Nephron progenitor cell (in vitro differentiated cells): ENCODE measurements around the gene ZNF646.

Source experiments
- DNase-seq: peaks from one replicate; pipeline ENCODE4 v3.0.0; 2021
- H3K27ac Mint-ChIP-seq: 2 replicates; pipeline ENCODE4 v1.8.0; 2021; ENCODE audit warnings: mild to moderate bottlenecking, moderate library complexity, mixed read lengths
- H3K27me3 Mint-ChIP-seq: 2 replicates; pipeline ENCODE4 v1.8.0; 2021; ENCODE audit warnings: mild to moderate bottlenecking, low read depth, mixed read lengths; ENCODE audit not compliant: poor library complexity
- H3K36me3 Mint-ChIP-seq: 2 replicates; pipeline ENCODE4 v1.8.0; 2021; ENCODE audit warnings: low read depth, mixed read lengths
- H3K4me1 Mint-ChIP-seq: 2 replicates; pipeline ENCODE4 v1.8.0; 2021; ENCODE audit warnings: mixed read lengths
- H3K4me3 Mint-ChIP-seq: 2 replicates; pipeline ENCODE4 v1.8.0; 2021; ENCODE audit warnings: mild to moderate bottlenecking, moderate library complexity, mixed read lengths
- H3K9me3 Mint-ChIP-seq: 2 replicates; pipeline ENCODE4 v1.8.0; 2021; ENCODE audit warnings: mild to moderate bottlenecking, moderate library complexity, mixed read lengths
- TF ChIP-seq, protein P1 (sequence below): fragments of 200-600 bp; sonication (generic); IDR thresholded peaks from 2 replicates; pipeline ENCODE4 v1.5.0; 2021; ENCODE audit warnings: antibody characterized with exemption

Gene ZNF646

DNA sequence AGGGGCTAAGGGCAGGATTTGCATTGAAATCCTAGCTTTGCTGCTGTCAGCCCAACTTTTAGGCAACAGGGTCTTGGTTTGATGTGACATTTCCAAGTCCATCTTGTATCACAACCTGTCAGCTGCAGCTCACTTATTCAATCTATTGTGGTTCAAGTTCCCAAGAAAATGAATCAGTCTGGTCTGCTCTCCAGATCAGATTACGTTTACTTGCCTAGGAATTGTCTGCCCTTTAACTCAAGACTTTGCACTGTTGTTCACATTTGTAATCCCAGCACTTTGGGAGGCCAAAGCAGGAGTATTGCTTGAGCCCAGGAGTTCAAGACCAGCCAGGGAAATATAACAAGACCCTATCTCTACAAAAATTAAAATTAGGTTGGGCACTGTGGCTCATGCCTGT, 30.9 kb upstream of the ZNF646 start:
- Mint-ChIP-seq H3K27ac (no peak overlapping the region), H3K27me3 (no peaks in the 10 kb centered on the region), H3K4me3 (no peak overlapping the region), H3K4me1 (no peaks in the 10 kb centered on the region), H3K36me3 (no peaks in the 10 kb centered on the region), H3K9me3 (no peaks in the 10 kb centered on the region)
- no peak for DNase-seq
- TF ChIP-seq, protein P1, sequence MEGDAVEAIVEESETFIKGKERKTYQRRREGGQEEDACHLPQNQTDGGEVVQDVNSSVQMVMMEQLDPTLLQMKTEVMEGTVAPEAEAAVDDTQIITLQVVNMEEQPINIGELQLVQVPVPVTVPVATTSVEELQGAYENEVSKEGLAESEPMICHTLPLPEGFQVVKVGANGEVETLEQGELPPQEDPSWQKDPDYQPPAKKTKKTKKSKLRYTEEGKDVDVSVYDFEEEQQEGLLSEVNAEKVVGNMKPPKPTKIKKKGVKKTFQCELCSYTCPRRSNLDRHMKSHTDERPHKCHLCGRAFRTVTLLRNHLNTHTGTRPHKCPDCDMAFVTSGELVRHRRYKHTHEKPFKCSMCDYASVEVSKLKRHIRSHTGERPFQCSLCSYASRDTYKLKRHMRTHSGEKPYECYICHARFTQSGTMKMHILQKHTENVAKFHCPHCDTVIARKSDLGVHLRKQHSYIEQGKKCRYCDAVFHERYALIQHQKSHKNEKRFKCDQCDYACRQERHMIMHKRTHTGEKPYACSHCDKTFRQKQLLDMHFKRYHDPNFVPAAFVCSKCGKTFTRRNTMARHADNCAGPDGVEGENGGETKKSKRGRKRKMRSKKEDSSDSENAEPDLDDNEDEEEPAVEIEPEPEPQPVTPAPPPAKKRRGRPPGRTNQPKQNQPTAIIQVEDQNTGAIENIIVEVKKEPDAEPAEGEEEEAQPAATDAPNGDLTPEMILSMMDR = no peak

DNA sequence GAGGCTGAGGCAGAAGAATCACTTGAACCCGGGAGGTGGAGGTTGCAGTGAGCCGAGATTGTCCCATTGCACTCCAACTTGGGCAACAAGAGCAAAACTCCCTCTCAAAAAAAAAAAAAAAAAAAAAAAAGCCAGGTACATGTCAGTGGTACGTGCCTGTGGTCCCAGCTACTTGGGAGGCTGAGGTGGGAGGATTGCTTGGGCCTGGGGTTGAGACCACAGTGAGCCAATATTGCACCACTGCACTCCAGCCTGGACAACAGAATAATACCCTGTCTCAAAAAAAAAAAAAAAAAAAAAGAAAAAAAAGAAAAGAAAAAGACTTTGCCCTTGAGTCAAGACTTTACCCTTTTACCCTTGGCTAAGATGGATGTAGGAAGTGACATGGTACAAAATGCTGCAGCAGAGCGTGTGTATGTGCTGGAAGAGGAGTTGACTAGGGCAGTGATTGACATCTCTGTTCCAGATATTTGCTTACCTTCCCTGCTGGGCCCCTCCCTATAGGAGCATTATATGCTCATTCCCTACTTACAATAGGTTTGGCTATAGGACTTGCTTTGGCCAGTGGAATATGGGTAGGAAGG, 30.2 kb upstream of the ZNF646 start:
- Mint-ChIP-seq H3K27me3 (no peaks in the 10 kb centered on the region), H3K4me3 (no peak overlapping the region), H3K4me1 (no peaks in the 10 kb centered on the region), H3K36me3 (no peaks in the 10 kb centered on the region), H3K27ac (no peak overlapping the region), H3K9me3 (no peaks in the 10 kb centered on the region)
- TF ChIP-seq, protein P1 = no peak
- no peak for DNase-seq

DNA sequence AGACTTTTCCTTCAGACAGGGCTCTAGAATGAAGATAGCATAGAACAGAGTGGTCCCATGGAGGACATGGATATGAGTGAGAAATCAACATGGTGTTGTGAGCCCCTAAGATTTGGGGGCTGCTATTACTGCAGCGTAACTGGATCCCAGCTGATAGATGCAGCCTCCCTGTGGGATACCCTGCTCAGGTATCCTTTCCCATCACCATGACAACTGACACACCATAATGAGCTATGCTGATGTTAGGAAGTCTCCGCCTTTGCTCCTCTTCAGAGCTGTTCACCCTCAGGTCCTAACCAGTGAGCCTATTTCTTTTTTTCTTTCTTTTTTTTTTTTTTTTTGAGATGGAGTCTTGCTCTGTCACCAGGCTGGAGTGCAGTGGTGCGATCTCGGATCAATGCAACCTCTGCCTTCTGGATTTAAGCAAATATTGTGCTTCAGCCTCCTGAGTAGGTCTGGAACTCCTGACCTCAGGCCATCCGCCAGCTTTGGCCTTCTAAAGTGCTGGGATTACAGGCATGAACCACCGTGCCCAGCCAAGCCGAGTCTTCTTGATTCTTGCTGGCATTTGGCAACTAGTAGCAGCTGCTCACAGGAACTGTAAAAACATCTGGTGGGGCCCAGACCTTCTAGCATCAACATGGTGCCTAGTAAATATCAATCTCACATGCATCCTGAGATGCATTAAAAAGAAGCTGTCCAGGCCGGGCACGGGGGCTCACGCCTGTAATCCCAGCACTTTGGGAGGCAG, 23.8 kb upstream of the ZNF646 start:
- DNase-seq = no peak

DNA sequence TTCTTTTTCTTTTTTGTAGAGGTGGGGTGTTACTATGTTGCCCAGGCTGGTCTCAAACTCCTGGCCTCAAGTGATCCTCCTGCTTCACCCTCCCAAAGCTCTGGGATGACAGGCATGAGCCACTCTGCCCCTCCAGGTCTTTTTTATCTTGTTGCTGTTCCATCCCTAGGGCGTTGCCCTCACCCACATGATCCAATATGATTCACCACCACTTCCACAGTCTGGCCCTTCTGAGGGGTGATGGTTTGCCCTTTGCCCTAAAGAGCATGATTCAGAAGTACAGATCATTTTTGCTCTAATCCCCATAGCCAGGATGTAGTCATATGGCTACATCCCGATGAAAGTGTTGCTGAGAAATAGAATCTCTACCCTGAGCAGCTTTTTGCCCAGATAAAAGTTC, 22.1 kb upstream of the ZNF646 start:
- Mint-ChIP-seq H3K4me3 (no peak overlapping the region), H3K27ac (no peak overlapping the region), H3K4me1 (peaks cover 6% of the 10 kb centered on the region), H3K36me3 (no peaks in the 10 kb centered on the region), H3K9me3 (peaks cover 6% of the 10 kb centered on the region), H3K27me3 (peaks cover 30% of the 10 kb centered on the region)
- DNase-seq = no peak
- TF ChIP-seq, protein P1 = no peak

More for the DNA sequence above, 23.8 kb upstream of the ZNF646 start:
- Mint-ChIP-seq H3K27ac (peak overlapping the region; percentile 90), H3K27me3 (peaks cover 26% of the 10 kb centered on the region), H3K4me3 (no peak overlapping the region), H3K9me3 (peaks cover 6% of the 10 kb centered on the region), H3K4me1 (peaks cover 6% of the 10 kb centered on the region), H3K36me3 (no peaks in the 10 kb centered on the region)
- TF ChIP-seq, protein P1 = no peak

DNA sequence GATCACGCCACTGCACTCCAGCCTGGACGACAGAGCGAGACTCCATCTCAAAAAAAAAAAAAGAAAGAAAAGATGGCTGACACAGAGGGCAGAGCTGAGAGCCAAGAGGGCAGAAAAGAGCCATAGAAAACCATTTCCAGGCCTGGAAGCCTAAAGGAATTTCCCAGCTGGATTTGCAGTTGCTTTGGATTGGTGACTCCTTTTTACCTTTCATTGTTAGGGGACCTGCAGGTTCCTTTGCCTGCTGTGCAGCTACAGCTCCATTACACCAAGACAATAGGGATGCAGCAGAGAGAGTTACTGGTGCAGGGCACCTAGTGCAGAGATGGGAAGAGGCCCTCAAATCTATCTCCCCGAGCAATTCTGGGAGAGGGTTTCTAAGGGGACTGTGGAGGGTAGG, 18.6 kb upstream of the ZNF646 start:
- Mint-ChIP-seq H3K27me3 (peaks cover 18% of the 10 kb centered on the region), H3K27ac (no peak overlapping the region), H3K36me3 (peaks cover 11% of the 10 kb centered on the region), H3K4me3 (no peak overlapping the region), H3K4me1 (peaks cover under 1% of the 10 kb centered on the region), H3K9me3 (peaks cover 6% of the 10 kb centered on the region)
- TF ChIP-seq, protein P1 = no peak
- no peak for DNase-seq
